Measurements from ENCODE around the gene TIAM2. TPM values are rescaled to one million over a fixed set of nuclear protein-coding genes. Genes with fewer than 3 reads are reported as not detected.

The TIAM2 gene
- total RNA-seq, 3 donors from 2014 or later (not counting 1 experiment from before 2014, with no cell fraction given) = 6.5 to 11.1 (median 8.7) TPM

- H3K9me3 Mint-ChIP-seq = no peaks in the 10 kb centered on the region
- WGBS (ENCODE audit: insufficient coverage) = 57% methylated on average over 5 of the region's 6 CpGs
- TF ChIP-seq, protein P1, sequence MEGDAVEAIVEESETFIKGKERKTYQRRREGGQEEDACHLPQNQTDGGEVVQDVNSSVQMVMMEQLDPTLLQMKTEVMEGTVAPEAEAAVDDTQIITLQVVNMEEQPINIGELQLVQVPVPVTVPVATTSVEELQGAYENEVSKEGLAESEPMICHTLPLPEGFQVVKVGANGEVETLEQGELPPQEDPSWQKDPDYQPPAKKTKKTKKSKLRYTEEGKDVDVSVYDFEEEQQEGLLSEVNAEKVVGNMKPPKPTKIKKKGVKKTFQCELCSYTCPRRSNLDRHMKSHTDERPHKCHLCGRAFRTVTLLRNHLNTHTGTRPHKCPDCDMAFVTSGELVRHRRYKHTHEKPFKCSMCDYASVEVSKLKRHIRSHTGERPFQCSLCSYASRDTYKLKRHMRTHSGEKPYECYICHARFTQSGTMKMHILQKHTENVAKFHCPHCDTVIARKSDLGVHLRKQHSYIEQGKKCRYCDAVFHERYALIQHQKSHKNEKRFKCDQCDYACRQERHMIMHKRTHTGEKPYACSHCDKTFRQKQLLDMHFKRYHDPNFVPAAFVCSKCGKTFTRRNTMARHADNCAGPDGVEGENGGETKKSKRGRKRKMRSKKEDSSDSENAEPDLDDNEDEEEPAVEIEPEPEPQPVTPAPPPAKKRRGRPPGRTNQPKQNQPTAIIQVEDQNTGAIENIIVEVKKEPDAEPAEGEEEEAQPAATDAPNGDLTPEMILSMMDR (IDR thresholded peaks at IDR 0.05) = no peak
- peak overlapping the region in 1 of 2 donors; percentile 6 for H3K27ac Mint-ChIP-seq
- peak; percentile 35 to 78 (median 60) for ATAC-seq
- DNase-seq = peak in 1 of 2 donors; percentile 83
- no peaks in the 10 kb centered on the region for H3K4me1 ChIP-seq (ENCODE audit: control insufficient read depth, insufficient read depth, low read length)
- no peaks in the 10 kb centered on the region for H3K4me1 Mint-ChIP-seq
- H3K27me3 ChIP-seq (ENCODE audit: control insufficient read depth, insufficient read depth, low read length) = no peaks in the 10 kb centered on the region
- peak overlapping the region; percentile 59 for H3K27ac ChIP-seq (ENCODE audit: low read length)
- H3K4me3 ChIP-seq (ENCODE audit: low read length) = no peak overlapping the region
- no peaks in the 10 kb centered on the region for H3K36me3 Mint-ChIP-seq
- no peaks in the 10 kb centered on the region for H3K27me3 Mint-ChIP-seq (ENCODE audit: low read depth in 2 of 2)
- H3K36me3 ChIP-seq (ENCODE audit: control insufficient read depth, insufficient read depth, low read length) = no peaks in the 10 kb centered on the region
- intact Hi-C loops (cut with micrococcal nuclease) = no loop called here
- H3K4me3 Mint-ChIP-seq = no peak overlapping the region
- no peaks in the 10 kb centered on the region for H3K9me3 ChIP-seq (ENCODE audit: control insufficient read depth, insufficient read depth, low read length)
Observed at GRCh38 chr6:155171109-155171746, 176.1 kb downstream of the TIAM2 start.

DNA sequence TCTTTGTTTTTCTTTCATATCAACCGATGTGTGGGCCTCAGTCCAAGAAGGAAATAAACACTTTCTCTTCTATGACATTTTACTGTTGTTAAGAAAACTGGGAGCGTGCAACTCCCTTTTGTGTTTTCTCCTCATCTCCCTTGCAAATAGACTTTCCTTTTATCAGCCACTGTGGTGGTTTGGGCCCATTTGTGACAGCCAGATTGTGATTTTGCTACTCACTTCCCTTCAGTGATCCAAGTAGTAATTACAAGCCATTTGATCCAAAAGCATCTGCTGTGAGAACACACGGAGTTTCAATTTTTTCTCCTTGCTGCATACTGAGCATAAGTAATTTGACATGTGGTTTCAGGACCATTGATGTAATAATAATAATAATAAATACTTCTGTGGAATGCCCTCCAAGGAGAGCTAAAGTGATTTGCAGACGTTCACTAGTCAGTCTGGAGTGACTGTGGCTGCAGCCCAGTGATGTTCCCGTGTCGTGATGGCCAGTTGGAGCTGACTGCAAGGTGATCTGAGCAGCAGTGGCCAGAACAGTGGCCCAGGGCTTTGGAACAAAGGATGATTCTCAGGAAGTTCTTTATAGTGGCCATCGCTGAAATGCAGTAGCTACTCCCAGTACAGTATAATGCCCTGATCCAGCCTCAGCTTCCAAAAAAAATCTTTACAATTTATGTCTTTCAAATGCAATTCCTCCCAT is 176.8 kb downstream of the TIAM2 start:
- Histone ChIP-seq H3K27me3 (ENCODE audit: control insufficient read depth, insufficient read depth, low read length) (no peaks in the 10 kb centered on the region), H3K27ac (ENCODE audit: low read length) (peak overlapping the region; percentile 59), H3K4me3 (ENCODE audit: low read length) (no peak overlapping the region), H3K4me1 (ENCODE audit: control insufficient read depth, insufficient read depth, low read length) (no peaks in the 10 kb centered on the region), H3K36me3 (ENCODE audit: control insufficient read depth, insufficient read depth, low read length) (no peaks in the 10 kb centered on the region), H3K9me3 (ENCODE audit: control insufficient read depth, insufficient read depth, low read length) (no peaks in the 10 kb centered on the region)
- WGBS (ENCODE audit: insufficient coverage) = 67% methylated on average over 7 of the region's 7 CpGs
- Mint-ChIP-seq H3K9me3 (no peaks in the 10 kb centered on the region), H3K27me3 (ENCODE audit: low read depth in 2 of 2) (no peaks in the 10 kb centered on the region), H3K4me1 (no peaks in the 10 kb centered on the region), H3K27ac (no peak overlapping the region), H3K4me3 (no peak overlapping the region), H3K36me3 (no peaks in the 10 kb centered on the region)
- intact Hi-C loops (cut with micrococcal nuclease) = no loop called here
- no peak for DNase-seq
- TF ChIP-seq, protein P1 (IDR thresholded peaks at IDR 0.05) = no peak
- no peak for ATAC-seq

DNA sequence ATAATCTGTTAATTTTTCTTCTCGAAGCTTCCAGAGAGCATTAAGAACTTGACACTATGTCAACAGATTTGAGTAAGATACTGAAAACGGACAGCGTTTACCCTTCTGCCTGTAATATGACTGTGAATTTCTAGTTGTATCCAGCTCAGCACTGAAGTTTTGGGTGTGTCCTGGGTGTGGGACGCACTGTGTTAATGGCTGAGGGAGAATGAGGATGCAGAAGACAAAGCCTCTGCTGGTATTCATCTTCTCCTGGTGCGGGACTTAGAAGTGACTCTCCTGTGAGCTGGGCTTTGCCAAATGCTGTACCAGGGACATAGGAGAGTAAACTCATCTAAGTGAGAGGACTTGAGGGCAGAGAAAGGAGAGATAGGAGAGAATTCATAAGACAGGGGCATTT is 178.4 kb downstream of the TIAM2 start:
- H3K9me3 Mint-ChIP-seq = no peaks in the 10 kb centered on the region
- H3K4me1 ChIP-seq (ENCODE audit: control insufficient read depth, insufficient read depth, low read length) = no peaks in the 10 kb centered on the region
- H3K36me3 Mint-ChIP-seq = no peaks in the 10 kb centered on the region
- 94% methylated on average over 5 of the region's 5 CpGs for WGBS (ENCODE audit: insufficient coverage)
- H3K27me3 ChIP-seq (ENCODE audit: control insufficient read depth, insufficient read depth, low read length) = no peaks in the 10 kb centered on the region
- H3K9me3 ChIP-seq (ENCODE audit: control insufficient read depth, insufficient read depth, low read length) = no peaks in the 10 kb centered on the region
- intact Hi-C loops (cut with micrococcal nuclease) = no loop called here
- no peaks in the 10 kb centered on the region for H3K4me1 Mint-ChIP-seq
- TF ChIP-seq, protein P1 (IDR thresholded peaks at IDR 0.05) = no peak
- H3K4me3 Mint-ChIP-seq = no peak overlapping the region
- no peak overlapping the region for H3K27ac Mint-ChIP-seq
- H3K36me3 ChIP-seq (ENCODE audit: control insufficient read depth, insufficient read depth, low read length) = no peaks in the 10 kb centered on the region
- ATAC-seq = no peak
- no peak overlapping the region for H3K4me3 ChIP-seq (ENCODE audit: low read length)
- no peak for DNase-seq
- no peak overlapping the region for H3K27ac ChIP-seq (ENCODE audit: low read length)
- H3K27me3 Mint-ChIP-seq (ENCODE audit: low read depth in 2 of 2) = no peaks in the 10 kb centered on the region
